HEK293T (cell line): ENCODE results near the gene NEK6.

Experiments
- BHLHE40 ChIP-seq: fragments of 450-650 bp; IDR thresholded peaks from 2 replicates; pipeline ENCODE4 v1.6.1; 2016; ENCODE audit warnings: mild to moderate bottlenecking, moderate library complexity, borderline replicate concordance
- ELF4 ChIP-seq: fragments of 450-650 bp; IDR thresholded peaks from 2 replicates; pipeline ENCODE4 v1.6.1; 2017; ENCODE audit warnings: antibody characterized with exemption
- FOXA1 ChIP-seq: fragments of 450-650 bp; IDR thresholded peaks from 2 replicates; pipeline ENCODE4 v1.6.1; 2016; ENCODE audit warnings: mild to moderate bottlenecking
- FOXM1 ChIP-seq: fragments of 450-650 bp; IDR thresholded peaks from 2 replicates; pipeline ENCODE4 v1.6.1; 2017; ENCODE audit warnings: mild to moderate bottlenecking, borderline replicate concordance
- L3MBTL2 ChIP-seq: fragments of 450-650 bp; conservative IDR thresholded peaks from 2 replicates; pipeline ENCODE4 v1.6.1; 2016; ENCODE audit warnings: mild to moderate bottlenecking
- NFRKB ChIP-seq: fragments of 450-650 bp; IDR thresholded peaks from 2 replicates; pipeline ENCODE4 v1.6.1; 2016; ENCODE audit warnings: mild to moderate bottlenecking, moderate library complexity
- SP1 ChIP-seq: fragments of 450-650 bp; IDR thresholded peaks from 2 replicates; pipeline ENCODE4 v1.6.1; 2017
- SUZ12 ChIP-seq: fragments of 450-650 bp; IDR thresholded peaks from 2 replicates; pipeline ENCODE4 v1.6.1; 2016; ENCODE audit warnings: mild to moderate bottlenecking
- TARDBP ChIP-seq: fragments of 450-650 bp; IDR thresholded peaks from 2 replicates; pipeline ENCODE4 v1.6.1; 2016
- TF ChIP-seq, protein P1 (sequence below): fragments of 450-650 bp; IDR thresholded peaks from 2 replicates; pipeline ENCODE4 v1.6.1; 2016

DNA sequence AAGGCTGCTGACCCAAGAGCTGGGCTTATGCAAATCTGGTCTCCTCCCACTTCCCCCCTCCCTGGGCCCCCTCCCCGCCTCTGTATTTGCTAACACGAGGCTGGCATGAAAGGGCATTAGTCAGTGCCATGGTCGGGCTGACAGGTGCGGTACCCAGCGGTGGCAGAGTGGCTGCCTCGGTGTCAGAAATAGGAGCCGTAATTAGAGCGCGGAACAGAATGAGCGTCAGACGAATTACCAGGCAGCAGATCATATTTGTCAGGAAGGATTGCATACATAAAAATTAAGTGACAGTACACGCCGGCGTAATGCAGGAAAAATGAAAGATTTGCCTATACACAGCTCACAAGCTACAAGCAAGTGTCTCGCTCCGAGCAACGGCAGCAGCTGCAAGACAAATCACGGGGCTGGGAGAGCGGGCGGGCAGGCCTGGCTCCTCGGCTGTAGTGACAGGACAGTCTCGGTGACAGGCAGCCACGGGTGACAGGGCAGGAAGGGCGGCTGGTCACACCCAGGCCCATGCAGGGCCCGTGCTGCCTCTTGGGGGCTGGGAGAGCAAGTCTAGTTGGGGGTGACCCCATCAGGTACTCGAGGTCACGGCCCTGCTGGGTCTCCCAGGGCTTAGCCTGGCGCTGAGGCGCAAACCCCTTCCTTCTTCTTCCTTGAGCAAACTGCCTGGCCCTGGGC, 72.4 kb downstream of the NEK6 start:
- TF ChIP-seq ELF4: no peak
- TF ChIP-seq FOXM1: no peak
- no peak for TF ChIP-seq SUZ12
- no peak for TF ChIP-seq BHLHE40
- no peak for TF ChIP-seq FOXA1
- TF ChIP-seq TARDBP: no peak
- TF ChIP-seq L3MBTL2: no peak
- TF ChIP-seq SP1: no peak
- TF ChIP-seq, protein P1, sequence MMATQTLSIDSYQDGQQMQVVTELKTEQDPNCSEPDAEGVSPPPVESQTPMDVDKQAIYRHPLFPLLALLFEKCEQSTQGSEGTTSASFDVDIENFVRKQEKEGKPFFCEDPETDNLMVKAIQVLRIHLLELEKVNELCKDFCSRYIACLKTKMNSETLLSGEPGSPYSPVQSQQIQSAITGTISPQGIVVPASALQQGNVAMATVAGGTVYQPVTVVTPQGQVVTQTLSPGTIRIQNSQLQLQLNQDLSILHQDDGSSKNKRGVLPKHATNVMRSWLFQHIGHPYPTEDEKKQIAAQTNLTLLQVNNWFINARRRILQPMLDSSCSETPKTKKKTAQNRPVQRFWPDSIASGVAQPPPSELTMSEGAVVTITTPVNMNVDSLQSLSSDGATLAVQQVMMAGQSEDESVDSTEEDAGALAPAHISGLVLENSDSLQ: no peak
- TF ChIP-seq NFRKB: no peak
